CD4-positive, alpha-beta memory T cell (primary cell): ENCODE results near the gene NCR2. TPM values are rescaled to one million over a fixed set of nuclear protein-coding genes. Genes with fewer than 3 reads are reported as not detected.

ENCODE experiments used
- CTCF ChIA-PET: fragments of 350-600 bp; sonication (Branson Sonifier 250); formaldehyde crosslinking; loops from one replicate; lab custom pipeline; 2021; ENCODE audit warnings: inconsistent platforms; ENCODE audit not compliant: partially characterized antibody; lab: Charles Lee
- POLR2A ChIA-PET: fragments of 350-600 bp; sonication (Branson Sonifier 250); formaldehyde crosslinking; loops from one replicate; lab custom pipeline; 2021; ENCODE audit not compliant: partially characterized antibody; lab: Charles Lee
- DNase-seq, 5 donors: peaks; one replicate each; pipeline versions ENCODE4 v3.0.0 to v3.0.0-alpha.2; 2020 to 2022; ENCODE audit warnings: mixed read lengths in 1 of 5
- H3K27ac ChIP-seq: one replicate; pipeline ENCODE4 v1.7.0; 2013; ENCODE audit warnings: low read depth, low read length
- H3K27me3 ChIP-seq: 2 replicates; pipeline ENCODE4 v1.7.0; 2013; ENCODE audit warnings: mild to moderate bottlenecking, low read length, moderate library complexity; ENCODE audit not compliant: insufficient read depth
- H3K36me3 ChIP-seq: 2 replicates; pipeline ENCODE4 v1.7.0; 2013; ENCODE audit warnings: mild to moderate bottlenecking, low read length, moderate library complexity; ENCODE audit not compliant: insufficient read depth
- H3K4me1 ChIP-seq: 2 replicates; pipeline ENCODE4 v1.7.0; 2013; ENCODE audit warnings: mild to moderate bottlenecking, low read length, moderate library complexity; ENCODE audit not compliant: insufficient read depth
- H3K4me3 ChIP-seq, 2 donors: one replicate each; pipeline ENCODE4 v1.7.0; 2013; ENCODE audit warnings: low read length in 2 of 2, mild to moderate bottlenecking in 1 of 2
- H3K9me3 ChIP-seq, 2 donors: one replicate each; pipeline ENCODE4 v1.7.0; 2013; ENCODE audit warnings: low read length in 2 of 2, control low read depth in 1 of 2; ENCODE audit not compliant: control insufficient read depth in 1 of 2
- H3K27ac Mint-ChIP-seq, 7 donors: one replicate each; pipeline ENCODE4 v1.8.0; 2020 to 2021; ENCODE audit warnings: mixed read lengths in 7 of 7, mild to moderate bottlenecking in 6 of 7, inconsistent platforms in 3 of 7, moderate library complexity in 3 of 7
- H3K27me3 Mint-ChIP-seq, 2 donors: one replicate each; pipeline ENCODE4 v1.8.0; 2020 to 2021; ENCODE audit warnings: mixed read lengths in 2 of 2
- H3K36me3 Mint-ChIP-seq, 2 donors: one replicate each; pipeline ENCODE4 v1.8.0; 2020 to 2021; ENCODE audit warnings: mixed read lengths in 2 of 2, inconsistent platforms in 1 of 2, mild to moderate bottlenecking in 1 of 2
- H3K4me1 Mint-ChIP-seq, 4 donors: one replicate each; pipeline ENCODE4 v1.8.0; 2020 to 2021; ENCODE audit warnings: mixed read lengths in 4 of 4, mild to moderate bottlenecking in 1 of 4
- H3K4me3 Mint-ChIP-seq, 8 donors: one replicate each; pipeline ENCODE4 v1.8.0; 2020 to 2021; ENCODE audit warnings: mixed read lengths in 8 of 8, mild to moderate bottlenecking in 7 of 8, moderate library complexity in 6 of 8, inconsistent platforms in 3 of 8
- H3K9me3 Mint-ChIP-seq, 8 donors: one replicate each; pipeline ENCODE4 v1.8.0; 2020 to 2021; ENCODE audit warnings: mixed read lengths in 8 of 8, mild to moderate bottlenecking in 5 of 8, inconsistent platforms in 3 of 8, moderate library complexity in 1 of 8
- intact Hi-C: fragments of 100-400 bp; cut with micrococcal nuclease; formaldehyde crosslinking; loops from one replicate; pipeline ENCODE4 v1.15.1; 2023
- polyA plus RNA-seq, 2 donors: library from polyadenylated mRNA; unstranded; fragments of 300-500 nt; fragmentation: Illumina TruSeq; gene quantifications; one replicate each; pipeline ENCODE4 v1.2.3, GENCODE V29; 2021
- total RNA-seq, 2 experiments: library from RNA; stranded (reverse); gene quantifications; one replicate each; pipeline ENCODE4 v1.2.3, GENCODE V29; 2021

Gene NCR2, protein sequence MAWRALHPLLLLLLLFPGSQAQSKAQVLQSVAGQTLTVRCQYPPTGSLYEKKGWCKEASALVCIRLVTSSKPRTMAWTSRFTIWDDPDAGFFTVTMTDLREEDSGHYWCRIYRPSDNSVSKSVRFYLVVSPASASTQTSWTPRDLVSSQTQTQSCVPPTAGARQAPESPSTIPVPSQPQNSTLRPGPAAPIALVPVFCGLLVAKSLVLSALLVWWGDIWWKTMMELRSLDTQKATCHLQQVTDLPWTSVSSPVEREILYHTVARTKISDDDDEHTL
- total RNA-seq = not detected
- polyA plus RNA-seq = not detected

DNA sequence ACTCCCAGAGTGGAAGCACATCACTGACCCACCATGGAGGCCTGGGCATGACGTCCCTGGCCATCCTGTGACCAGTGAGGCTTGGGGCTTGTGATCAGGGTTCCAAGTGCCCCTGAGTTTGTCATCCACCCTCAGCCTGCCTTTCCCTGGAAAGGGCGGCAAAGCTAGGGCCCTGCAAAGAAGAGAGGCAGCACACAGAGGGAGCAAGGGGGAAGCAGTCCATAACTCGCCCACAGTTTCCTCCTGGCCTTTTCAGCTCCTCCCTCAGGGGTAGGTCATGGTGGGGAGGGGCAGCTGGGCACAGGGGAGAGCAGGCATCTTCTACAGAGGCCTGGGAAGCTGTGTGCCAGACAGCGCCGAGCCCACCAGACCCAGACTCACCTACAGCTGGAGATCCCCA, at the start of gene NCR2:
TSS of gene NCR2 (plus strand) at position 313 of the 400 bp plus-strand sequence. CDS start 269 bp downstream, outside the sequence.
- Histone ChIP-seq H3K4me1 (peaks cover 31% of the 10 kb centered on the region), H3K27ac (no peak within 1 kb of the TSS), H3K4me3 (no peak within 1 kb of the TSS), H3K36me3 (no peaks in the 10 kb centered on the region), H3K9me3 (no peaks in the 10 kb centered on the region), H3K27me3 (no peaks in the 10 kb centered on the region)
- ChIA-PET CTCF (interaction anchor here (1.4 to 5.9 kb wide), 2 partner anchors 16 to 37 kb away, joined by 3 to 43 read pairs; no protein-coding TSS in a partner anchor), POLR2A (interaction anchor here (1.7 kb wide), 1 partner anchor 10 kb away, joined by 6 read pairs; no protein-coding TSS in a partner anchor)
- Mint-ChIP-seq H3K27ac (peak within 1 kb of the TSS; percentile 51 to 97 (median 89)), H3K4me1 (peaks cover 8 to 38% (median 20%) of the 10 kb centered on the region in 4 donors), H3K9me3 (no peaks in the 10 kb centered on the region), H3K27me3 (peaks cover 0 to 4% of the 10 kb centered on the region in 2 donors), H3K36me3 (no peaks in the 10 kb centered on the region), H3K4me3 (peak within 1 kb of the TSS in 3 of 8 donors; percentile 60 to 67 (median 61))
- DNase-seq = no peak
- intact Hi-C loops = no loop called here

DNA sequence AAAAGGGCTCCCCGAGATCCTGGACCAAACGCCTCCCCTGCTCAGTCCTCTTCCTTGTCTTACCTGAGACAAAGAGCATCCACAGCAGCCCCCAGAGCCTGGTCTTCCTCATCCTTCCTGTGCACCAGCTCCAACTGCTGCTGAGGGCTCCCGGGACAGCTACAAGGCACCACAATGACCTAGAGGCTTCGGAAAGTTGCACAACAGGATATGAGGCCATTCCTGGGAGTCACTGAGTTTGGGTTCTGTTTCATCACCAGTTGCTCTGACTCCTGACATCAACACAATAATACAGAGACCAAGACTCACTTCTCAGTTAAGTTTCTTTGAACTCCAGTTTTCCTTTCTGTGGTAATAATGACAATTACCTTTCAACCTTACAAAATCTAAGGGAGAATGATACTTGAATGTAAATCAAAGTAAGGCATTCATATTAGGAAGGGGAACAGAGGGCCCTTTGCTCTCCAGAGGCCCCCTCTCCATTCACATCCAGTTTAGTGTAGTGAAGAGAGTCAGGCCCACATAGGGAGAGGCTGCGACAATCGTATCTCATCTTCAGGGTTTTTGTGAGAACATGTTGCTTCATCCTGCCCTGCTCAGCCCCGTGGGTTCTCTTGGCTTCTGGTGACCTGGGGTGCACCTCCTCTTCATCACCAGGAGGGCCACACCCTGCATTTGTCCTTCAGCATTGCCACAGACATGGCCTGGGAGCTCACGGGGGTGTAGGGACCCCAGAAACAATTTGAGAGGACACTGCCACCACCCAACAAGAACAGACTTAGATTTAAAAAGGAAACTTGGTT, 48.7 kb upstream of the NCR2 start, which contains the start of gene TREM1:
TSS of gene TREM1 (minus strand) at position 139 of the 803 bp plus-strand sequence. CDS start at position 112, 27 bp downstream.
- H3K27me3 ChIP-seq = no peaks in the 10 kb centered on the region
- no peak within 1 kb of the TSS for H3K4me3 ChIP-seq
- H3K27ac ChIP-seq = no peak within 1 kb of the TSS
- H3K27me3 Mint-ChIP-seq = peaks cover 9 to 12% of the 10 kb centered on the region in 2 donors
- ChIA-PET CTCF (no interaction called here), POLR2A (no interaction called here)
- H3K9me3 Mint-ChIP-seq = peaks cover 0 to 2% (median 0%) of the 10 kb centered on the region in 8 donors
- no peaks in the 10 kb centered on the region for H3K36me3 ChIP-seq
- intact Hi-C loops = no loop called here
- H3K9me3 ChIP-seq = no peaks in the 10 kb centered on the region
- no peaks in the 10 kb centered on the region for H3K4me1 ChIP-seq
- no peak within 1 kb of the TSS for H3K4me3 Mint-ChIP-seq
- H3K4me1 Mint-ChIP-seq = no peaks in the 10 kb centered on the region
- no peak within 1 kb of the TSS for H3K27ac Mint-ChIP-seq
- no peak for DNase-seq
- H3K36me3 Mint-ChIP-seq = no peaks in the 10 kb centered on the region

DNA sequence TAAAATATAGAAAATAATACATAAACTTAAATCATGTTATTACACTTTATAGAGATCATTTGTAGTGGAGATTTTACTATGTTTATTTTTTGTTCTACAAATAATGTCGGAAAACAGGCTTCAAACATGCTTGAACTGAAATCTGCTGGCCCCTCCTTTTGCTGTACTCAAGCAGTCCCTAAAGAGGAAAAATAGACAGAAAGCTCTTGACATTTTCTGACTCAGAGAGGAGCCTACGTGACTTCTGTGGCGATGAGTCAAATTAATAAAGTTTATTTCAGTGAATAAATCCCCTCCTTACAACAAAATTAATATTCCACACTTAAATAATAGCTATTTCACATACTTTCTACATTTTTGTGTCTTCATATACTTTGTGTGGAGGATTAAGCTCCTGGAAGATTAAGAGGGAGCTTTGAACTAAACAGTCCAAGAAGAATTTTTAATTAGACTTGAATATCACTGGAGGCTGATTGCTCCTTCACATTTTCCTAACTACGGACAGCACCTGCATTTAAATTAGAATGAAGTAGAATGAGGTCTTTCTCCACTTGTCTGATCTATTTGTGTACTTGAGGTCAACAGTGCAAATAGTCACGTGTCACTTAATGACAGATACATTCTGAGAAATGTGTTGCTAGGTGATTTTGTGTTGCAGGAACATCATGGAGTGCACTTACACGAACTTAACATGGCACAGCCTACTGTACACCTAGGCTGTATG, 47.2 kb upstream of the NCR2 start:
- Mint-ChIP-seq H3K27ac (no peak overlapping the region), H3K4me1 (no peaks in the 10 kb centered on the region), H3K36me3 (no peaks in the 10 kb centered on the region), H3K9me3 (no peaks in the 10 kb centered on the region), H3K4me3 (no peak overlapping the region), H3K27me3 (peaks cover 7 to 8% of the 10 kb centered on the region in 2 donors)
- Histone ChIP-seq H3K27ac (no peak overlapping the region), H3K27me3 (no peaks in the 10 kb centered on the region), H3K4me3 (no peak overlapping the region), H3K4me1 (no peaks in the 10 kb centered on the region), H3K9me3 (no peaks in the 10 kb centered on the region), H3K36me3 (no peaks in the 10 kb centered on the region)
- DNase-seq = no peak
- POLR2A ChIA-PET = no interaction called here
- intact Hi-C loops = no loop called here
- CTCF ChIA-PET = no interaction called here

DNA sequence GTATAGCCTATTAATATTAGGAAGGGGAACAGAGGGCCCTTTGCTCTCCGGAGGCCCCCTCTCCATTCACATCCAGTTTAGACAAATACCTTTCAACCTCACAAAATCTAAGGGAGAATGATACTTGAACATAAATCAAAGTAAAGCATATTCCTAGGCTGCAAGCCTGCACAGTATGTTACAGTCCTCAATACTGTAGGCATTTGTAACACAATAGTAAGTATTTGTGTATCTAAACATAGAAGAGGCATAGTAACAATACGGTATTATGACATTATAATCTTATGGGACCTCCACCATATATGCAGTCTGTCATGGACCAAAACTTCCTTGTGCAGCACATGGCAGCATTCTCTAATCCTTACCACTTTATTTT, 46.7 kb upstream of the NCR2 start:
- H3K4me3 Mint-ChIP-seq = no peak overlapping the region
- Histone ChIP-seq H3K27me3 (no peaks in the 10 kb centered on the region), H3K27ac (no peak overlapping the region), H3K4me1 (no peaks in the 10 kb centered on the region), H3K4me3 (no peak overlapping the region), H3K36me3 (no peaks in the 10 kb centered on the region), H3K9me3 (no peaks in the 10 kb centered on the region)
- no peaks in the 10 kb centered on the region for H3K36me3 Mint-ChIP-seq
- intact Hi-C loops = no loop called here
- H3K27ac Mint-ChIP-seq = no peak overlapping the region
- peaks cover 6 to 8% of the 10 kb centered on the region in 2 donors for H3K27me3 Mint-ChIP-seq
- ChIA-PET CTCF (no interaction called here), POLR2A (no interaction called here)
- no peak for DNase-seq
- no peaks in the 10 kb centered on the region for H3K4me1 Mint-ChIP-seq
- no peaks in the 10 kb centered on the region for H3K9me3 Mint-ChIP-seq

DNA sequence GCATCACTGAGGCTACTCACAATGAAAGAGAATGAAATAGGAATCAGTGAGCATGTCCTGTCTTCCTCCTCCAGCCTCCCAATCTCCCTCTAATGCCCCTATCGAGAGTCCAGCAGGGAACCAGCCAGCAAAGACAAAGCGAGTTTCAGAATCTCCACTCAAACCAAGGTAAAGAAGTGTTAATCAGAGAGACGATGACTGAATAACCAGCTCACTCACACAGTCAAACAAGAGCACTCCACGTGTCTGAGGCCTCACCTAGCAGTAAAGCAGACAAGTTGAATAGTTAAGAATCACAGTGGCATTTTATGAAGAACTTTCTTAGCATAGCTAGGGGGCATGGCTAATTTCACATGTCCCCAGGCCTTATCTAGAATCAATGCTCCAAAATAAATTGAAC, 45.6 kb upstream of the NCR2 start:
- no peaks in the 10 kb centered on the region for H3K4me1 ChIP-seq
- ChIA-PET CTCF (interaction anchor here (0.9 kb wide), 1 partner anchor 16 kb away, joined by 5 read pairs; no protein-coding TSS in a partner anchor), POLR2A (no interaction called here)
- no peaks in the 10 kb centered on the region for H3K9me3 Mint-ChIP-seq
- H3K9me3 ChIP-seq = no peaks in the 10 kb centered on the region
- intact Hi-C loops = no loop called here
- no peaks in the 10 kb centered on the region for H3K4me1 Mint-ChIP-seq
- H3K36me3 Mint-ChIP-seq = no peaks in the 10 kb centered on the region
- no peak overlapping the region for H3K27ac ChIP-seq
- H3K27me3 Mint-ChIP-seq = peaks cover 2 to 5% of the 10 kb centered on the region in 2 donors
- no peaks in the 10 kb centered on the region for H3K36me3 ChIP-seq
- no peaks in the 10 kb centered on the region for H3K27me3 ChIP-seq
- DNase-seq = no peak
- no peak overlapping the region for H3K27ac Mint-ChIP-seq
- H3K4me3 Mint-ChIP-seq = no peak overlapping the region
- H3K4me3 ChIP-seq = no peak overlapping the region

DNA sequence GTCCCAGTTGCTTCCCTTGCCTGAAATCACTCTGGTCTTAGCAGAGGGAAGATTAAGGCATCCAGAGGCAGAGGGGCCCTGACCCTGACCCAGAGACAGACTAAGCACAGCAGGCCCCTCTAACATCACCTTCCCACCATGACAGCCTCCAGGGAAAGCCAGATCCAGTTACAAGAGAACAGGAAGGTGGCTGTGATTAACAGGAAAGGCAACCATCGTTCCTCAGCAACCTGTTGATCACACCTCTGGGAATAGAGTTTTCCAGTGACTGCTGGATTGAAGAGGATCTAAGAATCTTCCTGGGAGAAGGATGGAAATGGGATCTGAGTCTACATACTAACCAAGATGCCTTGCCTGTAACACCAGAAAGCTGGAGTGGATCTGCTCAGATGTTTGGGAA, 43.7 kb upstream of the NCR2 start:
- peaks cover 2 to 3% of the 10 kb centered on the region in 2 donors for H3K27me3 Mint-ChIP-seq

More for the DNA sequence above, 43.7 kb upstream of the NCR2 start:
- Mint-ChIP-seq H3K27ac (no peak overlapping the region), H3K36me3 (no peaks in the 10 kb centered on the region), H3K9me3 (peaks cover 0 to 4% (median 0%) of the 10 kb centered on the region in 8 donors), H3K4me3 (no peak overlapping the region), H3K4me1 (peaks cover 0 to 3% (median 2%) of the 10 kb centered on the region in 4 donors)
- Histone ChIP-seq H3K36me3 (no peaks in the 10 kb centered on the region), H3K27ac (no peak overlapping the region), H3K27me3 (no peaks in the 10 kb centered on the region), H3K4me3 (no peak overlapping the region), H3K4me1 (no peaks in the 10 kb centered on the region), H3K9me3 (no peaks in the 10 kb centered on the region)
- no peak for DNase-seq
- intact Hi-C loops = no loop called here
- POLR2A ChIA-PET = no interaction called here
- CTCF ChIA-PET = no interaction called here
